ENCODE results near the gene SRP68. TPM values are rescaled to one million over a fixed set of nuclear protein-coding genes. Genes with fewer than 3 reads are reported as not detected.

SRP68 gene
- total and polyA plus RNA-seq, 2 of the 8 experiments (the other 6 are each of a cell fraction or from before 2014, with no cell fraction given), result 57.7 to 83.5 TPM

DNA sequence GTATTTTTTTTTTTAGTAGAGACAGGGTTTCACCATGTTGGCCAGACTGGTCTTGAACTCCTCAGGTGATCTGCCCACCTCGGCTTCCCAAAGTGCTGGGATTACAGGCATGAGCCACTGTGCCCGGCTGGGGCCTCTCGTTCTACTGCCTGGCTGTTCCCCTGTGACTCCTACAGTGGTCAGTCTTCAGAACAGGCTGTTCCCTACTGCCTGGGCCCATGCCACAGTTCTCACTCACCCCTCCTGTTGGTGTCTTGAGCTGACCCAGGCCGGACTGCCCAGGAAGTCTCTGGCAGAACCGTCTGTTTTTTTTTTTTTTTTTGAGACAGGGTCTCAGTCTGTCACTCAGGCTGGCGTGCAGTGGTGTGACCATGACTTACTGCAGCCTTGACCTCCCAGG is 68.4 kb downstream of the SRP68 start:
- Histone ChIP-seq H2BK15ac (ENCODE audit: low read length) (no peak overlapping the region), H2BK5ac (ENCODE audit: low read depth, low read length) (no peak overlapping the region), H3K14ac (ENCODE audit: insufficient read length) (no peak overlapping the region), H3K79me1 (ENCODE audit: low read depth, low read length) (no peaks in the 10 kb centered on the region), H2AK5ac (ENCODE audit: low read depth, low read length) (no peak overlapping the region), H4K20me1 (replicated peaks in 1 of 2; ENCODE audit: control insufficient read depth in 1 of 2, insufficient read depth in 2 of 2, low read length in 2 of 2) (no peaks in the 10 kb centered on the region), H3K18ac (ENCODE audit: extremely low read depth, low read length) (no peak overlapping the region), H3K27me3 (replicated peaks in 1 of 4; ENCODE audit: control insufficient read depth in 3 of 4, extremely low read depth in 1 of 4, insufficient read depth in 3 of 4, low read length in 3 of 4) (no peaks in the 10 kb centered on the region), H4K91ac (replicated peaks; ENCODE audit: insufficient read length, low read length) (no peak overlapping the region), H4K8ac (ENCODE audit: extremely low read depth, insufficient read depth, low read length) (no peak overlapping the region), H3K36me3 (ENCODE audit: control insufficient read depth in 2 of 4, insufficient read depth in 4 of 4, low read length in 3 of 4) (no peaks in the 10 kb centered on the region; a peak in 2 of 8 replicates), H3K27ac (ENCODE audit: low read depth, low read length) (no peak overlapping the region), H2BK12ac (ENCODE audit: low read depth, low read length) (no peak overlapping the region), H3K9me3 (ENCODE audit: insufficient read depth in 2 of 2, low read depth in 1 of 2, low read length in 1 of 2) (no peaks in the 10 kb centered on the region), H2BK120ac (replicated peaks; ENCODE audit: low read depth, low read length) (no peak overlapping the region), H3K56ac (replicated peaks; ENCODE audit: insufficient read length, low read depth, low read length) (no peak overlapping the region), H3K4me3 (ENCODE audit: extremely low read depth in 1 of 4, insufficient read depth in 2 of 4, low read depth in 3 of 4, low read length in 4 of 4) (no peak overlapping the region), H3K4me1 (replicated peaks in 1 of 4; ENCODE audit: control insufficient read depth in 3 of 4, insufficient read depth in 4 of 4, low read length in 3 of 4) (no peaks in the 10 kb centered on the region; a peak in 2 of 7 replicates), H2AFZ (ENCODE audit: low read length) (no peak overlapping the region), H3K23me2 (ENCODE audit: low read depth, low read length) (no peaks in the 10 kb centered on the region), H3K23ac (ENCODE audit: insufficient read length) (no peak overlapping the region), H3K9ac (replicated peaks in 1 of 4; ENCODE audit: extremely low read depth in 1 of 4, low read depth in 3 of 4, low read length in 3 of 4) (no peak overlapping the region), H3K4me2 (ENCODE audit: insufficient read depth in 1 of 2, low read depth in 2 of 2, low read length in 2 of 2) (no peak overlapping the region), H2BK20ac (ENCODE audit: low read length) (no peak overlapping the region), H4K5ac (ENCODE audit: insufficient read length, low read depth, low read length) (no peak overlapping the region), H3K79me2 (ENCODE audit: control insufficient read depth in 1 of 2, insufficient read depth in 2 of 2, low read length in 2 of 2) (no peaks in the 10 kb centered on the region), H3K4ac (replicated peaks; ENCODE audit: insufficient read length, low read depth, low read length) (no peak overlapping the region)
- no peak for DNase-seq (ENCODE audit: low read depth in 1 of 2, low spot score in 2 of 2)
- POLR2A ChIA-PET (ENCODE audit: partially characterized antibody), result interaction anchor here (1.1 to 1.6 kb wide), 4 partner anchors 10 to 108 kb away, joined by 3 to 5 read pairs (median 3); partner anchors contain the start of gene FBF1
- WGBS, 2 experiments (ENCODE audit: extremely low coverage in 1 of 2, insufficient coverage in 1 of 2, insufficient read length in 1 of 2, insufficient replicate concordance in 2 of 2, low coverage in 1 of 2, low lambda C conversion rate in 2 of 2, missing lambda C conversion rate in 1 of 2), result 80% methylated on average over 4 of the region's 6 CpGs; no CpG with 5 or more reads in 1 of the 2 experiments
- FAIRE-seq, result no peak
- CTCF ChIA-PET (ENCODE audit: partially characterized antibody), result interaction anchor here (0.6 to 32.0 kb wide), 17 partner anchors 10 to 284 kb away, joined by 3 to 885 read pairs (median 8); partner anchors contain the start of genes EVPL, MRPL38, TRIM47 and TRIM65
- TF ChIP-seq, protein P1, sequence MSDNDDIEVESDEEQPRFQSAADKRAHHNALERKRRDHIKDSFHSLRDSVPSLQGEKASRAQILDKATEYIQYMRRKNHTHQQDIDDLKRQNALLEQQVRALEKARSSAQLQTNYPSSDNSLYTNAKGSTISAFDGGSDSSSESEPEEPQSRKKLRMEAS (IDR thresholded peaks at IDR 0.05), result no peak
- no peak for TF ChIP-seq GTF2F1 (IDR thresholded peaks at IDR 0.05; ENCODE audit: borderline replicate concordance, low read depth, low read length)
- no peak for TF ChIP-seq RXRA (IDR thresholded peaks at IDR 0.05; ENCODE audit: insufficient read depth, low read depth, low read length)
- no peak for TF ChIP-seq YY1 (IDR thresholded peaks at IDR 0.05; ENCODE audit: low read depth, low read length)
- no peak for TF ChIP-seq CREB1 (IDR thresholded peaks at IDR 0.05)
- TF ChIP-seq TAF1 (IDR thresholded peaks at IDR 0.05; ENCODE audit: low read depth, low read length), result no peak
- TF ChIP-seq HDAC6 (IDR thresholded peaks at IDR 0.05; ENCODE audit: low read depth, low read length), result no peak

Measured in H1 (cell line).